H1 (cell line): ENCODE data around the gene NUP50.

Experiments
- ATF2 ChIP-seq: IDR thresholded peaks from 2 replicates; pipeline ENCODE4 v1.6.1; 2012; ENCODE audit warnings: low read length, inconsistent platforms
- CTCF ChIP-seq, 3 experiments: IDR thresholded peaks; 1 replicate in 2 of 3; 2 replicates in 1 of 3; pipeline versions ENCODE4 v1.5.1 to v1.6.1; 2011; ENCODE audit warnings: low read length in 3 of 3, mild to moderate bottlenecking in 3 of 3, inconsistent platforms in 2 of 3, low read depth in 1 of 3, moderate library complexity in 1 of 3; ENCODE audit not compliant: insufficient read depth in 1 of 3; ENCODE audit errors: control extremely low read depth in 1 of 3
- EZH2 ChIP-seq: fragments of 200-600 bp; sonication (generic); IDR thresholded peaks from 2 replicates; pipeline ENCODE4 v1.7.1; 2012; ENCODE audit warnings: low read depth, mild to moderate bottlenecking, moderate library complexity, low read length, inconsistent platforms; ENCODE audit not compliant: severe bottlenecking
- GABPA ChIP-seq: IDR thresholded peaks from 2 replicates; pipeline ENCODE4 v1.6.1; 2011; ENCODE audit warnings: mild to moderate bottlenecking, low read length, moderate library complexity, borderline replicate concordance; ENCODE audit not compliant: insufficient read depth
- POLR2A ChIP-seq, 2 experiments: IDR thresholded peaks; 1 replicate in 1 of 2; 2 replicates in 1 of 2; pipeline ENCODE4 v1.6.1; 2011; ENCODE audit warnings: low read depth in 2 of 2, low read length in 2 of 2, mild to moderate bottlenecking in 2 of 2; ENCODE audit errors: control extremely low read depth in 1 of 2
- POLR2AphosphoS5 ChIP-seq: IDR thresholded peaks from 2 replicates; pipeline ENCODE4 v1.6.1; 2011; ENCODE audit warnings: low read depth, low read length
- RXRA ChIP-seq: IDR thresholded peaks from 2 replicates; pipeline ENCODE4 v1.6.1; 2011; ENCODE audit warnings: low read depth, mild to moderate bottlenecking, low read length, moderate library complexity; ENCODE audit not compliant: insufficient read depth
- SIRT6 ChIP-seq: IDR thresholded peaks from one replicate; pipeline ENCODE4 v1.7.1; 2012; ENCODE audit warnings: low read length, inconsistent platforms
- TAF1 ChIP-seq: IDR thresholded peaks from 2 replicates; pipeline ENCODE4 v1.6.1; 2011; ENCODE audit warnings: mild to moderate bottlenecking, low read depth, low read length

- TF ChIP-seq TAF1 (peak; percentile 85), CTCF (IDR thresholded peaks at IDR 0.05; ENCODE audit: control extremely low read depth in 1 of 3, insufficient read depth in 1 of 3, low read depth in 1 of 3, low read length in 3 of 3) (no peak), ATF2 (no peak), POLR2A (IDR thresholded peaks at IDR 0.05; ENCODE audit: control extremely low read depth in 1 of 2, low read depth in 2 of 2, low read length in 2 of 2) (peak; percentile 89), SIRT6 (no peak), EZH2 (no peak), RXRA (no peak), POLR2AphosphoS5 (peak; percentile 87), GABPA (no peak)
Measured at GRCh38 chr22:45163451-45164269, at the start of gene NUP50.
